H9 (cell line): ENCODE results near the gene ROBO3. TPM values are rescaled to one million over a fixed set of nuclear protein-coding genes. Genes with fewer than 3 reads are reported as not detected.

Experiments
- DNase-seq: peaks from one replicate; pipeline ENCODE4 v3.0.0-alpha.2; 2017
- H2AFZ ChIP-seq: one replicate; pipeline ENCODE4 v1.6.1; 2013; ENCODE audit warnings: mild to moderate bottlenecking, low read length, control low read depth, moderate library complexity
- H2AK5ac ChIP-seq: 2 replicates; pipeline ENCODE4 v1.6.1; 2013; ENCODE audit warnings: low read length, control low read depth, mixed read lengths; ENCODE audit not compliant: insufficient read length
- H2BK120ac ChIP-seq: one replicate; pipeline ENCODE4 v1.6.1; 2013; ENCODE audit warnings: low read depth, mild to moderate bottlenecking, low read length, control low read depth, inconsistent platforms; ENCODE audit not compliant: poor library complexity, severe bottlenecking
- H2BK12ac ChIP-seq: 2 replicates; pipeline ENCODE4 v1.6.1; 2013; ENCODE audit warnings: low read length, control low read depth, mixed read lengths, low read depth; ENCODE audit not compliant: insufficient read length
- H2BK15ac ChIP-seq: 2 replicates; pipeline ENCODE4 v1.6.1; 2013; ENCODE audit warnings: low read depth, low read length, control low read depth
- H2BK20ac ChIP-seq: one replicate; pipeline ENCODE4 v1.6.1; 2013; ENCODE audit warnings: low read depth, mild to moderate bottlenecking, low read length, control low read depth, inconsistent platforms; ENCODE audit not compliant: poor library complexity, severe bottlenecking
- H2BK5ac ChIP-seq: 2 replicates; pipeline ENCODE4 v1.6.1; 2013; ENCODE audit warnings: low read length, control low read depth, mixed read lengths; ENCODE audit not compliant: insufficient read length
- H3K14ac ChIP-seq: 2 replicates; pipeline ENCODE4 v1.6.1; 2013; ENCODE audit warnings: low read length, control low read depth; ENCODE audit not compliant: insufficient read depth
- H3K18ac ChIP-seq: 2 replicates; pipeline ENCODE4 v1.6.1; 2013; ENCODE audit warnings: low read depth, mild to moderate bottlenecking, mixed read lengths, low read length, control low read depth; ENCODE audit not compliant: insufficient read length
- H3K23ac ChIP-seq: 2 replicates; pipeline ENCODE4 v1.6.1; 2013; ENCODE audit warnings: low read length, control low read depth, mixed read lengths, low read depth; ENCODE audit not compliant: insufficient read length
- H3K23me2 ChIP-seq: 2 replicates; pipeline ENCODE4 v1.6.1; 2013; ENCODE audit warnings: low read depth, mild to moderate bottlenecking, mixed read lengths, low read length, control low read depth; ENCODE audit not compliant: insufficient read length, poor library complexity, severe bottlenecking
- H3K27ac ChIP-seq: 2 replicates; pipeline ENCODE4 v1.5.1; 2013; ENCODE audit warnings: low read length, control low read depth, mixed read lengths, low read depth; ENCODE audit not compliant: insufficient read length
- H3K27me3 ChIP-seq: 2 replicates; pipeline ENCODE4 v1.6.1; 2013; ENCODE audit warnings: low read length, control low read depth, inconsistent platforms; ENCODE audit not compliant: insufficient read depth
- H3K4ac ChIP-seq: 2 replicates; pipeline ENCODE4 v1.6.1; 2013; ENCODE audit warnings: low read depth, mild to moderate bottlenecking, control low read depth, inconsistent platforms, low read length, moderate library complexity
- H3K4me1 ChIP-seq: 2 replicates; pipeline ENCODE4 v1.6.1; 2013; ENCODE audit warnings: low read length, control low read depth, inconsistent platforms; ENCODE audit not compliant: insufficient read depth
- H3K4me2 ChIP-seq: 2 replicates; pipeline ENCODE4 v1.6.1; 2013; ENCODE audit warnings: low read length, control low read depth, mixed read lengths; ENCODE audit not compliant: insufficient read length, insufficient read depth
- H3K56ac ChIP-seq: 2 replicates; pipeline ENCODE4 v1.6.1; 2013; ENCODE audit warnings: low read depth, mild to moderate bottlenecking, mixed read lengths, low read length, control low read depth; ENCODE audit not compliant: insufficient read length
- H3K79me1 ChIP-seq: 2 replicates; pipeline ENCODE4 v1.6.1; 2013; ENCODE audit warnings: low read depth, mild to moderate bottlenecking, moderate library complexity, low read length, control low read depth, inconsistent platforms; ENCODE audit not compliant: insufficient read depth, poor library complexity, severe bottlenecking
- H3K79me2 ChIP-seq: 2 replicates; pipeline ENCODE4 v1.6.1; 2013; ENCODE audit warnings: low read length, control low read depth, inconsistent platforms; ENCODE audit not compliant: insufficient read depth
- H3K9ac ChIP-seq: 2 replicates; pipeline ENCODE4 v1.6.1; 2013; ENCODE audit warnings: low read length, control low read depth, mixed read lengths; ENCODE audit not compliant: insufficient read length; ENCODE audit errors: extremely low read depth
- H3K9me3 ChIP-seq: one replicate; pipeline ENCODE4 v1.6.1; 2013; ENCODE audit warnings: low read depth, low read length, inconsistent platforms; ENCODE audit not compliant: control insufficient read depth
- H3T11ph ChIP-seq: one replicate; pipeline ENCODE4 v1.6.1; 2013; ENCODE audit warnings: mild to moderate bottlenecking, low read length, control low read depth, inconsistent platforms
- H4K20me1 ChIP-seq: one replicate; pipeline ENCODE4 v1.6.1; 2013; ENCODE audit not compliant: control insufficient read depth, insufficient read length, insufficient read depth
- H4K5ac ChIP-seq: 2 replicates; pipeline ENCODE4 v1.6.1; 2013; ENCODE audit warnings: low read depth, mild to moderate bottlenecking, mixed read lengths, low read length, control low read depth; ENCODE audit not compliant: insufficient read length
- H4K8ac ChIP-seq: replicated peaks from 2 replicates; pipeline ENCODE4 v1.6.1; 2013; ENCODE audit warnings: low read length, control low read depth, mixed read lengths, low read depth; ENCODE audit not compliant: insufficient read length
- H4K91ac ChIP-seq: 2 replicates; pipeline ENCODE4 v1.6.1; 2013; ENCODE audit warnings: low read depth, mild to moderate bottlenecking, moderate library complexity, mixed read lengths, low read length, control low read depth; ENCODE audit not compliant: insufficient read length
- H3K27ac Mint-ChIP-seq, 3 experiments: 2 replicates in 2 of 3; 3 replicates in 1 of 3; pipeline ENCODE4 v1.8.0; 2020 to 2021; ENCODE audit warnings: mixed read lengths in 3 of 3, mild to moderate bottlenecking in 1 of 3, moderate library complexity in 1 of 3
- H3K27me3 Mint-ChIP-seq: 2 replicates; pipeline ENCODE4 v1.8.0; 2021; ENCODE audit warnings: low read depth, mild to moderate bottlenecking, moderate library complexity, mixed read lengths
- H3K36me3 Mint-ChIP-seq, 3 experiments: 2 replicates in 2 of 3; 3 replicates in 1 of 3; pipeline ENCODE4 v1.8.0; 2020 to 2021; ENCODE audit warnings: low read depth in 3 of 3, mixed read lengths in 3 of 3; ENCODE audit not compliant: insufficient read depth in 1 of 3
- H3K4me1 Mint-ChIP-seq, 2 experiments: 2 replicates each; pipeline ENCODE4 v1.8.0; 2020; ENCODE audit warnings: mixed read lengths in 2 of 2
- H3K4me3 Mint-ChIP-seq, 2 experiments: 2 replicates in 1 of 2; 3 replicates in 1 of 2; pipeline ENCODE4 v1.8.0; 2020 to 2021; ENCODE audit warnings: mild to moderate bottlenecking in 2 of 2, mixed read lengths in 2 of 2, moderate library complexity in 1 of 2
- H3K9me3 Mint-ChIP-seq, 2 experiments: 2 replicates in 1 of 2; 3 replicates in 1 of 2; pipeline ENCODE4 v1.8.0; 2020; ENCODE audit warnings: mild to moderate bottlenecking in 2 of 2, mixed read lengths in 2 of 2, moderate library complexity in 1 of 2
- CTCF ChIP-seq: fragments of 200-600 bp; sonication (generic); conservative IDR thresholded peaks from 3 replicates; pipeline ENCODE4 v1.8.0; 2021; ENCODE audit warnings: antibody characterized with exemption, mild to moderate bottlenecking
- WGBS: extraction: QIAGEN DNeasy Blood & Tissue Kit; methylation state at CpG from one replicate; pipeline ENCODE4 v1.1.7; 2013; ENCODE audit warnings: missing lambda C conversion rate, low lambda C conversion rate, mixed read lengths; ENCODE audit not compliant: insufficient read length; ENCODE audit errors: extremely low coverage; 5-methylcytosine and 5-hydroxymethylcytosine counted together
- total RNA-seq: library from RNA; stranded (reverse); gene quantifications from 2 replicates; pipeline ENCODE4 v1.2.1, GENCODE V29; 2021

The ROBO3 gene
- total RNA-seq, 1 experiment from 2014 or later, result 12.6 TPM

- H3K79me1 ChIP-seq, result no peaks in the 10 kb centered on the region
- H4K91ac ChIP-seq, result no peak overlapping the region
- TF ChIP-seq CTCF, result no peak
- no peaks in the 10 kb centered on the region for H3K9me3 ChIP-seq
- no peak overlapping the region for H2BK12ac ChIP-seq
- no peak overlapping the region for H2BK5ac ChIP-seq
- no peak overlapping the region for H3K56ac ChIP-seq
- no peak overlapping the region for H3T11ph ChIP-seq
- no peaks in the 10 kb centered on the region for H3K4me1 ChIP-seq
- Mint-ChIP-seq H3K4me3 (no peak overlapping the region), H3K36me3 (no peaks in the 10 kb centered on the region), H3K27me3 (peaks cover 29% of the 10 kb centered on the region), H3K9me3 (no peaks in the 10 kb centered on the region), H3K4me1 (0 out of 4 replicates have a peak, but pooled peaks cover 0 to 3% of the 10 kb centered on the region in 2 experiments), H3K27ac (no peak overlapping the region)
- H4K20me1 ChIP-seq, result no peaks in the 10 kb centered on the region
- H3K27me3 ChIP-seq, result no peaks in the 10 kb centered on the region; the same call in 1 of the 2 replicates
- no peak overlapping the region for H3K4ac ChIP-seq
- no peak overlapping the region for H3K23ac ChIP-seq
- no peak overlapping the region; the same call in 1 of the 2 replicates for H3K14ac ChIP-seq
- no peaks in the 10 kb centered on the region for H3K23me2 ChIP-seq
- no peak overlapping the region for H2BK20ac ChIP-seq
- no peak overlapping the region for H3K9ac ChIP-seq
- H3K79me2 ChIP-seq, result no peaks in the 10 kb centered on the region
- H3K18ac ChIP-seq, result no peak overlapping the region
- H4K5ac ChIP-seq, result no peak overlapping the region
- no peak overlapping the region for H2AK5ac ChIP-seq
- no peak overlapping the region for H2BK120ac ChIP-seq
- H3K4me2 ChIP-seq, result no peak overlapping the region
- DNase-seq, result peak; percentile 22
- WGBS, result no CpG with 5 or more reads among the region's 11 CpGs
- H3K27ac ChIP-seq, result no peak overlapping the region
- H2BK15ac ChIP-seq, result no peak overlapping the region
- no peak overlapping the region for H2AFZ ChIP-seq
- H4K8ac ChIP-seq, result no peak overlapping the region
Measured at GRCh38 chr11:124886476-124886875, 21.2 kb downstream of the ROBO3 start.
